ENCODE data around the gene TMEM135. TPM values are rescaled to one million over a fixed set of nuclear protein-coding genes. Genes with fewer than 3 reads are reported as not detected.

TMEM135 gene
- 20.9 and 23.4 TPM in 2 replicates for total RNA-seq

GRCh38 chr11:87037450-87038234, at the start of gene TMEM135:
TMEM135 (plus strand) TSS chr11:87037934; CDS start chr11:87038046, 112 bp downstream.

Other genes starting within 250 kb of the TMEM135 start
- 70.6 and 325 TPM in 2 replicates for gene PRSS23, start 237.4 kb upstream of the TMEM135 start, total RNA-seq
- gene FZD4, start 82.5 kb upstream of the TMEM135 start, total RNA-seq, result 111 and 139 TPM in 2 replicates

Measured in bladder microvascular endothelial cell (primary cell).